ENCODE measurements around the gene SSR2.
A peak's percentile ranks its signal among the peaks of the same experiment; 100 is the strongest.

SSR2 gene

GRCh38 chr1:155971910-155972809 is 48.6 kb downstream of the SSR2 start:
- DNase-seq = peak; percentile 67

- peak; percentile 80 for DNase-seq
Observed at GRCh38 chr1:155970531-155971167, 50.1 kb downstream of the SSR2 start.

- DNase-seq = no peak
Observed at GRCh38 chr1:155969377-155969791, 51.4 kb downstream of the SSR2 start.

- peak; percentile 86 for DNase-seq
Observed at GRCh38 chr1:155968670-155969069, 52.1 kb downstream of the SSR2 start.

GRCh38 chr1:155968051-155968400 is 52.7 kb downstream of the SSR2 start:
- no peak for DNase-seq

GRCh38 chr1:155967341-155968050 is 53.3 kb downstream of the SSR2 start:
- no peak for DNase-seq

- DNase-seq = no peak
Observed at GRCh38 chr1:155966750-155967149, 54.0 kb downstream of the SSR2 start.

- no peak for DNase-seq
Observed at GRCh38 chr1:155966135-155966534, 54.6 kb downstream of the SSR2 start.

GRCh38 chr1:155964193-155964592 is 56.6 kb downstream of the SSR2 start:
- DNase-seq = no peak

- no peak for DNase-seq
Observed at GRCh38 chr1:155962599-155963211, 58.0 kb downstream of the SSR2 start.

- DNase-seq = no peak
Observed at GRCh38 chr1:155961937-155962336, 58.8 kb downstream of the SSR2 start.

- DNase-seq = no peak
Observed at GRCh38 chr1:155960081-155960745, 60.5 kb downstream of the SSR2 start.
